TTC549 (cell line): ENCODE results near the gene FAAP24.
"Not testable (repeated sequence)": the region's sequence is repeated elsewhere in the genome, so short reads cannot be mapped to it uniquely, and the experiment has no call there.

ENCODE experiments used
- FAIRE-seq: peaks from 2 replicates; lab custom pipeline; 2012; peaks lifted over from hg19 to GRCh38; lab: Jason Lieb, UNC

The FAAP24 gene, protein sequence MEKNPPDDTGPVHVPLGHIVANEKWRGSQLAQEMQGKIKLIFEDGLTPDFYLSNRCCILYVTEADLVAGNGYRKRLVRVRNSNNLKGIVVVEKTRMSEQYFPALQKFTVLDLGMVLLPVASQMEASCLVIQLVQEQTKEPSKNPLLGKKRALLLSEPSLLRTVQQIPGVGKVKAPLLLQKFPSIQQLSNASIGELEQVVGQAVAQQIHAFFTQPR

GRCh38 chr19:32971715-32972540 is at the start of gene FAAP24, which contains the start of gene CEP89:
Gene FAAP24 (plus strand): TSS chr19:32972242. CDS start chr19:32973197, 955 bp downstream.
Gene CEP89 (minus strand): TSS chr19:32971958. CDS start chr19:32971874, 84 bp downstream.
- FAIRE-seq, result peak; percentile 97

- FAIRE-seq, result no peak
Measured at GRCh38 chr19:32924200-32924599, 47.8 kb upstream of the FAAP24 start.

DNA sequence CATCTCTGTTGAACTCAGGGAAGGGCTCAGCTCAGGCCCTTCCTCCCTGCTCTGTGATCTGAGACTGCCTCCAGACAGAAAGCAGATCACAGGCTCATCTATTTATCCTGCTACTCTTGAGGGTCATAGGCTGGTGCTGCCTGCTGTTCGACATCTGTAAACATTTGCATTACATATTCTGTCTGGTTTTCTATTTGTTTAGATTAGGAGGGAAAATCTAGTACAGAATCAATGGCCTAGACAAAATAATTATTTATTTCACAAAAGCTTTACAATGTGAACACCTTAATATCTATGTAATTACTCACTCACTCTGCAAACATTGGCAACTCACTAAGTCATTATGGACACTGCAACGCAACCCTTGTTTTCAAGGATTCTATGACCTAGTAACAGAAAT is 43.2 kb upstream of the FAAP24 start:
- no peak for FAIRE-seq

DNA sequence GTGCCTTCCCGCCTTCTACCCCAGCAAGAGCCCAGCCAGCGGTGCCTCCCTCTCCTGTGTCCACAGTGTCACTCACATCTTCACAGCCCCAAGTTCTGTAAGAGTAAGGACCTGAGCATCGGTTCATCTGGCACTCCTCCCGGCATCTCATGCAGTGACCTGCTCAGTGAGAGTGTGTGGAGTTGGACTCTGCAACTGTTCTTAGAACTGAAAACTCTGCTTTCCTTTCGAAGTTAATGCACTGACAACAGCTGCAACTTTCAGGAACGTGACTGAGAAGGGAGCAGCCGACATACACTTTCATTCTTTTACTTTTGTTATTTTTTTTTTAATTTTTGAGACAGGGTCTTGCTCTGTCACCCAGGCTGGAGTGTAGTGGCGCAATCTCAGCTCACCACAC is 41.5 kb upstream of the FAAP24 start:
- FAIRE-seq, result no peak

- FAIRE-seq, result no peak
Measured at GRCh38 chr19:32933571-32933970, 38.5 kb upstream of the FAAP24 start.

DNA sequence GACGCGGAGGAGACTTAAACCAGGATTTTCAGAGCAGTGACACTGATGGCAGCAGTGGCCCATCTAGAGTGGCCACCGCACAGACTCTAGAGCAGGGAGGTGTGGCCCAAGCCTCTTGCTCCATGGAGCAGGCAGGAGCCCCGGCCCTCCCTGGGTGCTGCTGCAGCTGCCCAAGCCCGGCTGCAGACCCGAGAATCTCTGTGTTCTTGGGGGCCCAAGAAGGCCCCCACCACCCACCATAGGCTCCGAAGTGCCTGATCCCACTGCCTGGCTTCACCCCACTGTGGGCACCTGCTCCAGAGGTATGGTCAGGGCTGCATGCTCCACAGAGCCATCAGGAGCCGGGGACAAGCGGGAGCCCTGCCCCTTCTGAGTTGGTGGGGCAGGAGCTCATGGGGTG is 36.4 kb upstream of the FAAP24 start:
- FAIRE-seq, result no peak

GRCh38 chr19:32936065-32936464 is 36.0 kb upstream of the FAAP24 start:
- no peak for FAIRE-seq

GRCh38 chr19:32941273-32941672 is 30.8 kb upstream of the FAAP24 start:
- FAIRE-seq, result not testable (repeated sequence)

- FAIRE-seq, result no peak
Measured at GRCh38 chr19:32945260-32945659, 26.8 kb upstream of the FAAP24 start.

- no peak for FAIRE-seq
Measured at GRCh38 chr19:32966750-32967149, 5.3 kb upstream of the FAAP24 start.

DNA sequence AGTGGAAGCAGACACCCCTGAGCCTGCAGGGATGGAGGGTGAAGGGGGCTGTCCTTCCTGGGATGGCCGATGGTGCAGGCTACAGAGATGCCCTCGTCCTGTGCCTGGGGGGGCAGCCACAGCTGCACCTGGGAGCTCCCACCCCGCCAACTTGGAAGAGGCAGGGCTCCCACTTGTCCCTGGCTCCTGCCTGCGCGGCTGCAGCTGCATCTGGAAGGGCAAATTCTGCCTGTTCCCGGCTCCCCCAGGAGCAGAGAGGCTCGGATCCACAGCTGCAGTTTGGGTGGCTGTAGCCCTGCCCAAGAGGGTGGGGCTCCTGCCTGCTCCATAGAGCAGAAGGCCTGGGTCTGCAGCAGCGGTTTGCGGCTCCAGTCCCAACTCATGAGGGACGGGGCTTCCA is 2.5 kb upstream of the FAAP24 start:
- FAIRE-seq, result no peak

- FAIRE-seq, result no peak
Measured at GRCh38 chr19:32971012-32971595, 938 bp upstream of the FAAP24 start.

- peak; percentile 13 for FAIRE-seq
Measured at GRCh38 chr19:32976223-32976805, 4.3 kb downstream of the FAAP24 start.

DNA sequence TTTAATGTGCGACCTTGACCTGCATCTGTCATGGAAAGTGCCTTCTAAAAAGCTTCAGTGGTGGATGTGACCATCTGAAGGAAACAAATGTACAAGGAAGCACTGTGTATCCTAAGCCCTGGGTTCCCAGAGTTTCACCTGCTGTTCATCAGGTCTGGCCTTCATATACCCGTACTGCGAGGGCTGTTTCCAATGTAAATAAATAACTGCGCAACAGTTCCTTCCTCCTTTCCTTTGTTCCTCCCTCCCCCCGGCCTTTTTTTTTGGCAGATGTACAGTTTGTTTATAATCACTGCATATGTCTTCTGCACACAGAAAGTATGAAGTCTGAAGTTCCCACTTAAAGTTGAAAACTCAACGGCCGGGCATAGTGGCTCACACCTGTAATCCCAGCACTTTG is 5.2 kb downstream of the FAAP24 start:
- FAIRE-seq, result no peak

DNA sequence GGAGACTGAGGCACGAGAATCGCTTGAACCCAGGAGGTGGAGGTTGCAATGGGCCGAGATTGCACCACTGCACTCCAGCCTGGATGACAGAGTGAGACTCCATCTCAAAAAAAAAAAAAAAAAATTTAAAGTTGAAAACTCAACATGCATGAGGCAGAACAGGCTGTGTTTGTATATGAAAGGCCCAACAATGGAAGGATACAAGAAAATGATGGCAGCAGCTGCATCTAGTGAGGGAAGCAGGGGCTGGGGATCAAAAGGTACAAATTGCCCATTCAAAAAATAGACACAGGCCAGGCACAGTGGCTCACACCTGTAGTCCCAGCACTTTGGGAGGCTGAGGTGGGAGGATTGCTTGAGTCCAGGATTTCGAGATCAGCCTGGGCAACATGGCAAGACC is 5.8 kb downstream of the FAAP24 start:
- not testable (repeated sequence) for FAIRE-seq

GRCh38 chr19:32979807-32980206 is 7.8 kb downstream of the FAAP24 start:
- not testable (repeated sequence) for FAIRE-seq

- FAIRE-seq, result not testable (repeated sequence)
Measured at GRCh38 chr19:32982488-32982887, 10.4 kb downstream of the FAAP24 start.

DNA sequence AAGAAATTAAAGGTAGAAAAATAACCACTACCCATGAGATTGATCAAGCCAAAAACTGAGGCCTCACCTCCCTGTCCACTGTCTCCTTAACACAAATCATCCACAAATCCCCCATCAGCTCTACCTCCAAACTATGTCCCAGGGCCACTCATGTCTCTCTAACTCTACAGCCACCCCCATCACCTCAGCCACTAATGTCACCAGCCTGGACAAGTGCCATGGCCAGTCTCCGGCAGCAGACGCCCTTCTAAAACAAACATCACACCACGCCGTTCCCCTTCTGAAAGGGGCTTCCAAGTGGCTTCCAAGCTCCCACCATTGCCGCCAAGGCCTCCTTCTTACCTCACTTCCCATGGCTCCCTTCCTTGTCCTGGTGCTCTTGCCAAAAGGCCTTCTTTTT is 16.2 kb downstream of the FAAP24 start:
- FAIRE-seq, result not testable (repeated sequence)

DNA sequence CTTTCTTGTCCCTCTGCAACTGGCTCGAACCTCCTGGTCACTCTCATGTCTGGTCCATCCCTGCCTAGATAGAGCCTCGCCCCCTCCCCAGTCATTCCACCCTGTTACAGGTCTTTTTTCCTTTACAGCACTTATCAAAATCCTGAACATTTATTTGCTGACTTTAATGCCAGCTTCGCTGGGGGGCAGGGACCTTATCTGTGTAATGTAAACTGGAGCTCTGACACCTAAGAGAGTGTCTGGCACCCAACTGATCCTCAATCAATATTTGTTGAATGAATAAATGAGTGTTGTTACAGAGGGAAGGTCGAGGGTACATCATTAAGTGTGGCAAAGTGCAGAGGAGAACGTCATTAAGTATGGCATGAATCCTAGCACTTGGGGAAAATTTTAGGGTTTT is 16.7 kb downstream of the FAAP24 start:
- no peak for FAIRE-seq

- not testable (repeated sequence) for FAIRE-seq
Measured at GRCh38 chr19:32995966-32996365, 23.9 kb downstream of the FAAP24 start.

DNA sequence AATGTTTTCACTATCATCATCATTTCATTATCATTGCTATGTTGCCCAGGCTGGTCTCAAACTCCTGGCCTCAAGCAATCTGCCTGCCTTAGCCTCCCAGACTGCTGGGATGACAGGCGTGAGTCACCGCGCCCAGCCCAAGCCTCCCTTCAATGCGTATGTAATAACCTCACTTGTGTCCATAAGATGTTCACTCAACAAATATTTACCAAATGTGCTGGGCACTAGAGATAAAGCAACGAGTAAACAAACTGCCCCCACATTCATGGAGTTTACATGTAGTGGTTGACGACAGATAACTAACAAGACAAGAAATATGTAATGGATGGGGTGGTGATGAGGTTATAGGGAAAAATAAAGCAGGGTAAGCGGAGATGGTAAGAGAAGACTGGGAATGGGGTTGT is 25.0 kb downstream of the FAAP24 start:
- FAIRE-seq, result not testable (repeated sequence)

DNA sequence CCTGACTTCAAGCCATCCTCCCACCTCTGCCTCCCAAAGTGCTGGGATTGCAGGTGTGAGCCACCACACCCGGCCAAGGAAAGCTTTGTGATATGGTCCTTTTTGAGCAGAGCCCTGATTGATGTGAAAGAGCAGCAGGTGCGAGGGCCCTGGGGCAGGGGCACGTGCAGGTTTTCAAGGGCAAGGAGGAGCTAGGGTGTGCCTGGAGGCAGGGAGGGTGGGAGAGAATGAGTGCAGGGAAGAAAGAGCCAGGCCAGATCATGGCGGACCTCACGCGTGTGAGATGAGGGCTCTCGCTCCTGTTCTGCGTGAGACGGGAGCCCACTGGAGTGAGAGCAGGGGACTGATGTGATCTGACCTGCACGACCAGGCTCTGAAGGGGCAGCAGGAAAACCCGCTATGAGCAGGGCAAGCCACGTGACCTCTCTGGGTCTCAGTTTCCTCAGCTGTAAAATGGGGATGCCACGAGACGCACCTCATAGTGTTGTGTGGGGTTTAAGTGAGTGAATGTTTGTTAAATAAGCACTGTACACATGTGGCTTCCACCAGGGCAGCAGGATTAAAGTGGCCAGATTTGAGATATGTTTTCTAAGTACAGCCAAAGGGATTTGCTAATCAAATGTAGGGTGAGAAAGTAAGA is 25.8 kb downstream of the FAAP24 start:
- no peak for FAIRE-seq
